Mesodermal cell (in vitro differentiated cells): Measurements from ENCODE around the gene PTGES3L. TPM values are rescaled to one million over a fixed set of nuclear protein-coding genes. Genes with fewer than 3 reads are reported as not detected.

ENCODE experiments used
- H3K27ac ChIP-seq: 2 replicates; pipeline ENCODE4 v1.7.0; 2013; ENCODE audit warnings: mild to moderate bottlenecking, low read depth, low read length, moderate library complexity; ENCODE audit not compliant: severe bottlenecking
- H3K36me3 ChIP-seq: 2 replicates; pipeline ENCODE4 v1.7.1; 2013; ENCODE audit warnings: mild to moderate bottlenecking, low read length, moderate library complexity; ENCODE audit not compliant: control insufficient read depth, insufficient read depth
- H3K4me1 ChIP-seq: one replicate; pipeline ENCODE4 v1.7.1; 2013; ENCODE audit warnings: mild to moderate bottlenecking, low read length; ENCODE audit not compliant: insufficient read depth, control insufficient read depth, poor library complexity, severe bottlenecking
- H3K4me3 ChIP-seq: 2 replicates; pipeline ENCODE4 v1.7.0; 2013; ENCODE audit warnings: low read length, control low read depth, mild to moderate bottlenecking; ENCODE audit not compliant: insufficient read depth, poor library complexity, severe bottlenecking; ENCODE audit errors: extremely low read depth
- H3K9me3 ChIP-seq: 2 replicates; pipeline ENCODE4 v1.7.1; 2013; ENCODE audit warnings: mild to moderate bottlenecking, low read length, moderate library complexity; ENCODE audit not compliant: control insufficient read depth
- WGBS, 2 experiments: methylation state at CpG; one replicate each; pipeline ENCODE4 v1.1.5; 2013; ENCODE audit warnings: missing lambda C conversion rate in 2 of 2; ENCODE audit not compliant: insufficient coverage in 2 of 2; 5-methylcytosine and 5-hydroxymethylcytosine counted together
- polyA plus RNA-seq, 2 experiments: library from polyadenylated mRNA; stranded (reverse); fragments of 50-300 nt; gene quantifications; one replicate each; pipeline ENCODE4 v1.2.3, GENCODE V29; 2013

The PTGES3L gene
- 3.8 TPM for polyA plus RNA-seq (2013, experiment 1 of 2)
- 3.5 TPM for polyA plus RNA-seq (2013, experiment 2 of 2)

GRCh38 chr17:42979511-42980273 lies at the start of gene PTGES3L:
Gene PTGES3L (minus strand): TSS chr17:42980080. CDS start chr17:42980053, 27 bp downstream.
- Histone ChIP-seq H3K9me3 (no peaks in the 10 kb centered on the region), H3K36me3 (peaks cover 16% of the 10 kb centered on the region), H3K27ac (peak within 1 kb of the TSS; percentile 87), H3K4me1 (peaks cover 3% of the 10 kb centered on the region), H3K4me3 (peak within 1 kb of the TSS; percentile 89)
- WGBS, 2 experiments = 41 to 49% methylated on average over 19 to 20 of the region's 21 CpGs

DNA sequence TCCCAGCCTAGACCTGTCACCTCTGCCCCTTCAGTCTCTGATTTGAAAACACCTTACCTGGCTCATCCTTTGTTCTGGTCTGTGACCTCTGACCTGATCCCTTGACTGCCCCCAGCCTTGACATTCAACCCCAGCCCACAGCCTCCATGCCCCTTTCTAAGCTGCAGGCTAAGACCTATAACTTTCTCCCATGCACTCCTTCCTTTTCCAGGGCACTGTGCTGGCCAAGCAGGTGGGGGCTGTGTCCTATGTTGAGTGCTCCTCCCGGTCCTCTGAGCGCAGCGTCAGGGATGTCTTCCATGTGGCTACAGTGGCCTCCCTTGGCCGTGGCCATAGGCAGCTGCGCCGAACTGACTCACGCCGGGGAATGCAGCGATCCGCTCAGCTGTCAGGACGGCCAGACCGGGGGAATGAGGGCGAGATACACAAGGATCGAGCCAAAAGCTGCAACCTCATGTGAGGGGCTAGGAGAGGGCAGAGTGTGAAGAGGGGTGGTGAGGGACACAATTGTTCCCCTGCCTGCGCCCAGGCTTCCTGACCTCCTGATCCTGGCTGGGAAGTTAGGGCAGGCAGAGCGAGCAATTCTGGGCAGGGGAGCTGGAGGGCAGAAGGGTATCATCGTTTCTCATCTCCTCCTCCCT lies 48.5 kb upstream of the PTGES3L start:
- H3K27ac ChIP-seq = no peak overlapping the region
- H3K9me3 ChIP-seq = no peaks in the 10 kb centered on the region
- H3K36me3 ChIP-seq = no peaks in the 10 kb centered on the region
- WGBS, 2 experiments = 88 to 93% methylated on average over 15 of the region's 17 CpGs
- H3K4me3 ChIP-seq = no peak overlapping the region
- H3K4me1 ChIP-seq = no peaks in the 10 kb centered on the region

GRCh38 chr17:43027091-43028032 lies 47.5 kb upstream of the PTGES3L start:
- H3K4me1 ChIP-seq = no peaks in the 10 kb centered on the region
- no peak overlapping the region for H3K4me3 ChIP-seq
- H3K27ac ChIP-seq = no peak overlapping the region
- H3K9me3 ChIP-seq = no peaks in the 10 kb centered on the region
- 89% methylated on average over 3 of the region's 9 CpGs; no CpG with 5 or more reads in 1 of the 2 experiments for WGBS, 2 experiments
- no peaks in the 10 kb centered on the region for H3K36me3 ChIP-seq

DNA sequence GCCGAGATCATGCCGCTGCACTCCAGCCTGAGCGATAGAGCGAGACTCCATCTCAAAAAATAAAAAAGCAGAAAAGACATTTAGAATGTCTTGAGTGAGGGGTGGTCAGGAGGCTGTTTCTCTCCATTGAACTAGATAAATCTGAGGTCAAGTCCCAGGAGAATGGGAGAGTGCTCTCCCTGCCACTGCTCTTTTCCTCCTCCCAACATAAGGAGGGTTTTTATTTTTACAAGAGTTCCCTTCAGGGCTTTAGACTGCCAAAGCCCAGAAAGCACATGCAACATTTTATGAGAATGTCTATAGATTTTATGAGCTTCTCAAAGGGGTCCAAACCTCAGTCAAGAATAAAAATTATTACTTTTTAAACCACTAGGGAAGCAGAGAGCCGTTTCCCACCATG lies 46.7 kb upstream of the PTGES3L start:
- Histone ChIP-seq H3K36me3 (no peaks in the 10 kb centered on the region), H3K4me3 (no peak overlapping the region), H3K27ac (no peak overlapping the region), H3K4me1 (no peaks in the 10 kb centered on the region), H3K9me3 (no peaks in the 10 kb centered on the region)
- 93% methylated on average over 3 of the region's 5 CpGs; no CpG with 5 or more reads in 1 of the 2 experiments for WGBS, 2 experiments

- no peak overlapping the region for H3K27ac ChIP-seq
Observed at GRCh38 chr17:43025766-43026537, 46.1 kb upstream of the PTGES3L start.

GRCh38 chr17:43025290-43025657 lies 45.4 kb upstream of the PTGES3L start:
- 2 to 4% methylated on average over 19 to 27 of the region's 27 CpGs for WGBS, 2 experiments
- peaks cover 5% of the 10 kb centered on the region for H3K36me3 ChIP-seq
- H3K9me3 ChIP-seq = no peaks in the 10 kb centered on the region
- H3K4me3 ChIP-seq = peak overlapping the region; percentile 63
- no peak overlapping the region for H3K27ac ChIP-seq
- H3K4me1 ChIP-seq = peaks cover 2% of the 10 kb centered on the region

More at GRCh38 chr17:43025766-43026537, 46.1 kb upstream of the PTGES3L start:
- H3K4me3 ChIP-seq = peak overlapping the region; percentile 63
- WGBS, 2 experiments = 82 to 85% methylated on average over 11 to 13 of the region's 16 CpGs
- no peaks in the 10 kb centered on the region for H3K4me1 ChIP-seq
- no peaks in the 10 kb centered on the region for H3K9me3 ChIP-seq
- H3K36me3 ChIP-seq = no peaks in the 10 kb centered on the region

DNA sequence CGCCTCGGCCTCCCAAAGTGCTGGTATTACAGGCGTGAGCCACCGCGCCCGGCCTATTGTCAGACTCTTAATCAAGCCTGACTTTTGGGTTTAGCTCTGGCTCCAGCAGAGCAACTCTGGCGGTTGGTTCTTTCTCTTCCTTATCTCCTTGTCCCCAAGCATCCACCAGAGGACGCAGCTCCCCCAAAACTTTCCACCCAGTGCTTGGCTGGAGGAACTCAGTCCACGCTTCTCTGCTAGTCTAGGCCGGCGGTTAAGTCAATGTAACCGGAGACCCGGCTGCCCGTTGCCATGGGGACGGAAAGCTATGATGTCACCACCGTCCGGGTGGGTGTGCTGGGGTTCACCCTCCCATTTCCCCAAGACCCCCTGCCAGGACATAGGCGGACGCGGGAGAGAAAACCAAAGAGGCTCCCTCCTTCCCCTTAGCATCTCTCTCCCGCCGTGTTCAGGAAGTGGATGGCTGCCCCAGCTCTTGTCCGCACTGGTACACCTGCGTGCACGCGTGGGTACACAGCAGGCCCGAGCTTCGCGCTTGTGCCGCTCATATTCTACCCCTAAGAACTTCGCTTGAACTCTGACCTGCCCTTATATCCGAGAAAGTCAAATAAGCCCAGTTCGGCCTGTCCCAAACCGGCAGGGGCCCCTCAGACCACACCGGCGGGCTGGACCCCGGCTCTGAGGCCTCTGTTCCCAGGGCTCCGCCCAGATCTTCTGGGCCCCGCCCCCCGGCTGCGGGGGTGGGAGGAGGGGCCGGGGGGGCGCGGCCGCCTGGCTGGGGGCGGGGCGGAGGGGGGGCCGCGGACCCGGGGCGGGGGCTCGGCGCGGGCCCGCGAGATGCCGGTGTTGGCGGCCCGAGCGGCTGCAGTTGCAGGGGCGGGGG lies 44.8 kb upstream of the PTGES3L start, which contains the start of gene RND2:
TSS of gene RND2 (plus strand) at position 825 of the 883 bp plus-strand sequence. CDS start 117 bp downstream, outside the sequence.
- 1 to 2% methylated on average over 27 to 33 of the region's 61 CpGs for WGBS, 2 experiments
- Histone ChIP-seq H3K4me3 (peak within 1 kb of the TSS; percentile 63), H3K4me1 (peaks cover 9% of the 10 kb centered on the region), H3K27ac (peak within 1 kb of the TSS; percentile 91), H3K9me3 (no peaks in the 10 kb centered on the region), H3K36me3 (peaks cover 5% of the 10 kb centered on the region)

DNA sequence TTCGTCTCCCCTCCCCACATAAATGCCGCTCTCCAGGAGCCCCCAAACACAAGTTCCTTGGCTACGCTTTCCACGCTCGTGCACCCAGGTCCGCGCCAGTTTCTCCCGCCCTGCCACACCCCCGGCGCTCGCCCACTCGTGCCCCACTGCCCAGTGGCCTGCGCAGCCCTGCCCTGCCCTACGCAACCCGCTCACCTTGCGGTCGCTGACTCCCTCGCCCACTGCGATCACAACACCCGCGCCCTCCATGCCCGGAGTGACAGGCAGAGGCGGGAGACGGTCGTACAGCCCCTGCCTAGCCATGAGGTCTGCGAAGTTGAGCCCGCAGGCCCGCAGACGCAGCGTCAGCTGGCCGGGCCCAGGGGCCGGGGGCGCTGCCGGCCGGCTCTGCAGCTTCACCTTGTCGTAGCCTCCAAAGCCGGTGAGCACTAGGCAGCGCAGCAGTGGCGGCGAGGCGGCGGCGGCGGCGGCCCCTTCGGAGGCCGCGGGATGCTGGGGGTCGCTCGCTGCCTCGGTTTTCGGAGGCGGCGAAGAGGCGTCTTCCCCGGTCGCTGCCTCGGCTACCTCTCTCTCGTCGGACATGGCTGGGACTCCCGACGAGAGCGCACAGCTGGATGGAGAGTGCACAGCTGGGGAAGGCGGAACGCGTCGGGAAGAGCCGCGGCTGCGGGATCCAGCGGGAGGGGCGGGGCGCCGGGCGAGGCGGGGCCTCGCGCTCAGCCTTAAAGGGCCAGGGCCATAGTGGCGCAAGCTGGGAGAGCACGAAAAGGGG lies 42.0 kb upstream of the PTGES3L start, which contains the start of gene VAT1:
TSS of gene VAT1 (minus strand) at position 645 of the 772 bp plus-strand sequence. CDS start at position 582, 63 bp downstream.
- H3K27ac ChIP-seq = peak within 1 kb of the TSS; percentile 91

More for the DNA sequence above, 42.0 kb upstream of the PTGES3L start, which contains the start of gene VAT1:
- H3K36me3 ChIP-seq = peaks cover 32% of the 10 kb centered on the region
- H3K9me3 ChIP-seq = no peaks in the 10 kb centered on the region
- 0% methylated on average over 67 to 74 of the region's 80 CpGs for WGBS, 2 experiments
- H3K4me3 ChIP-seq = peak within 1 kb of the TSS; percentile 98
- peaks cover 28% of the 10 kb centered on the region for H3K4me1 ChIP-seq
